Measurements from ENCODE around the gene ANK2.
"Not testable (repeated sequence)": the region's sequence is repeated elsewhere in the genome, so short reads cannot be mapped to it uniquely, and the experiment has no call there.

The ANK2 gene

GRCh38 chr4:113148925-113149324 lies 99.5 kb downstream of the ANK2 start:
- no peak for DNase-seq (ENCODE audit: low spot score)

- DNase-seq (ENCODE audit: low spot score), result no peak
These were observed 104.2 kb downstream of the ANK2 start for GRCh38 chr4:113153529-113154101.

GRCh38 chr4:113154281-113154680 lies 104.8 kb downstream of the ANK2 start:
- no peak for DNase-seq (ENCODE audit: low spot score)

GRCh38 chr4:113157086-113157857 lies 107.8 kb downstream of the ANK2 start:
- no peak for DNase-seq (ENCODE audit: low spot score)

- DNase-seq (ENCODE audit: low spot score), result no peak
These were observed 110.6 kb downstream of the ANK2 start for GRCh38 chr4:113159942-113160545.

- DNase-seq (ENCODE audit: low spot score), result no peak
These were observed 111.1 kb downstream of the ANK2 start for GRCh38 chr4:113160548-113160947.

- no peak for DNase-seq (ENCODE audit: low spot score)
These were observed 112.6 kb downstream of the ANK2 start for GRCh38 chr4:113162089-113162488.

- DNase-seq (ENCODE audit: low spot score), result no peak
These were observed 119.9 kb downstream of the ANK2 start for GRCh38 chr4:113169368-113169767.

GRCh38 chr4:113170115-113170804 lies 120.8 kb downstream of the ANK2 start:
- DNase-seq (ENCODE audit: low spot score), result no peak

GRCh38 chr4:113170805-113171468 lies 121.5 kb downstream of the ANK2 start:
- no peak for DNase-seq (ENCODE audit: low spot score)

GRCh38 chr4:113173126-113173792 lies 123.8 kb downstream of the ANK2 start:
- no peak for DNase-seq (ENCODE audit: low spot score)

GRCh38 chr4:113173793-113174264 lies 124.4 kb downstream of the ANK2 start:
- DNase-seq (ENCODE audit: low spot score), result no peak

- no peak for DNase-seq (ENCODE audit: low spot score)
These were observed 129.6 kb downstream of the ANK2 start for GRCh38 chr4:113179091-113179490.

GRCh38 chr4:113179996-113180395 lies 130.5 kb downstream of the ANK2 start:
- no peak for DNase-seq (ENCODE audit: low spot score)

- no peak for DNase-seq (ENCODE audit: low spot score)
These were observed 132.0 kb downstream of the ANK2 start for GRCh38 chr4:113181289-113182007.

GRCh38 chr4:113183032-113183605 lies 133.7 kb downstream of the ANK2 start:
- no peak for DNase-seq (ENCODE audit: low spot score)

GRCh38 chr4:113186220-113186619 lies 136.8 kb downstream of the ANK2 start:
- not testable (repeated sequence) for DNase-seq (ENCODE audit: low spot score)

- DNase-seq (ENCODE audit: low spot score), result no peak
These were observed 137.5 kb downstream of the ANK2 start for GRCh38 chr4:113186913-113187312.

- DNase-seq (ENCODE audit: low spot score), result no peak
These were observed 137.9 kb downstream of the ANK2 start for GRCh38 chr4:113187358-113187757.

GRCh38 chr4:113189546-113189945 lies 140.1 kb downstream of the ANK2 start:
- DNase-seq (ENCODE audit: low spot score), result no peak
